Vagina (tissue), 2 donors: ENCODE measurements around the gene EZH2. TPM values are rescaled to one million over a fixed set of nuclear protein-coding genes. Genes with fewer than 3 reads are reported as not detected.

ENCODE experiments used
- DNase-seq, 2 donors: peaks; one replicate each; pipeline ENCODE4 v3.0.0-alpha.2; 2017; ENCODE audit errors: extremely low spot score in 2 of 2
- H3K27ac ChIP-seq: fragments of 200-600 bp; sonication (generic); one replicate; pipeline ENCODE4 v1.5.1; 2019
- H3K27me3 ChIP-seq: fragments of 200-600 bp; sonication (generic); one replicate; pipeline ENCODE4 v1.5.1; 2019
- H3K36me3 ChIP-seq, 2 donors: fragments of 200-600 bp; sonication (generic); one replicate each; pipeline ENCODE4 v1.5.1; 2017 to 2019
- H3K4me1 ChIP-seq: fragments of 200-600 bp; sonication (generic); one replicate; pipeline ENCODE4 v1.5.1; 2019
- H3K4me3 ChIP-seq, 2 donors: fragments of 200-600 bp; sonication (generic); 1 replicate in 1 of 2; 2 replicates in 1 of 2; pipeline ENCODE4 v1.5.1; 2016 to 2019
- H3K9me3 ChIP-seq: fragments of 200-600 bp; sonication (generic); one replicate; pipeline ENCODE4 v1.5.1; 2019
- CTCF ChIP-seq, 3 experiments: fragments of 450-650 bp in 2 of 3; fragments of 200-600 bp in 1 of 3; sonication (generic) in 1 of 3; IDR thresholded peaks; one replicate each; pipeline ENCODE4 v1.5.1; 2017 to 2019; ENCODE audit warnings: antibody characterized with exemption in 3 of 3, mild to moderate bottlenecking in 2 of 3, moderate library complexity in 2 of 3
- POLR2A ChIP-seq, 2 donors: fragments of 450-650 bp; IDR thresholded peaks; one replicate each; pipeline ENCODE4 v1.6.1; 2017; ENCODE audit warnings: antibody characterized with exemption in 2 of 2, mild to moderate bottlenecking in 2 of 2, moderate library complexity in 2 of 2
- POLR2AphosphoS5 ChIP-seq, 2 donors: sonication (generic); formaldehyde crosslinking; IDR thresholded peaks; one replicate each; pipeline ENCODE4 v1.9.0; 2017; ENCODE audit warnings: antibody characterized with exemption in 2 of 2, mild to moderate bottlenecking in 2 of 2, low read depth in 1 of 2; ENCODE audit not compliant: insufficient read depth in 1 of 2
- intact Hi-C: fragments of 100-400 bp; cut with DNase I; formaldehyde crosslinking; loops from one replicate; pipeline ENCODE4 v1.15.1; 2023
- total RNA-seq: library from RNA; depleted of rRNA; stranded (reverse); fragments of >200 nt; gene quantifications from one replicate; pipeline ENCODE4 v1.2.3, GENCODE V29; 2016

The EZH2 gene
- total RNA-seq, 1 donor from 2014 or later, result 7.9 TPM

- intact Hi-C loops, result no loop called here
- DNase-seq, result no peak
- no peak for TF ChIP-seq POLR2A (IDR thresholded peaks at IDR 0.05)
- no peak for TF ChIP-seq CTCF (IDR thresholded peaks at IDR 0.05)
- no peak for TF ChIP-seq POLR2AphosphoS5 (IDR thresholded peaks at IDR 0.05; ENCODE audit: insufficient read depth in 1 of 2, low read depth in 1 of 2)
- Histone ChIP-seq H3K27ac (no peak overlapping the region), H3K9me3 (no peaks in the 10 kb centered on the region), H3K4me3 (no peak overlapping the region), H3K4me1 (no peaks in the 10 kb centered on the region), H3K36me3 (no peaks in the 10 kb centered on the region), H3K27me3 (no peaks in the 10 kb centered on the region)
Measured at GRCh38 chr7:148847815-148848734, 36.0 kb downstream of the EZH2 start.

- Histone ChIP-seq H3K9me3 (no peaks in the 10 kb centered on the region), H3K4me1 (no peaks in the 10 kb centered on the region), H3K27ac (no peak overlapping the region), H3K27me3 (no peaks in the 10 kb centered on the region), H3K4me3 (no peak overlapping the region), H3K36me3 (no peaks in the 10 kb centered on the region)
- TF ChIP-seq POLR2AphosphoS5 (IDR thresholded peaks at IDR 0.05; ENCODE audit: insufficient read depth in 1 of 2, low read depth in 1 of 2), result no peak
- no peak for TF ChIP-seq CTCF (IDR thresholded peaks at IDR 0.05)
- TF ChIP-seq POLR2A (IDR thresholded peaks at IDR 0.05), result no peak
- intact Hi-C loops, result no loop called here
- DNase-seq, result no peak
Measured at GRCh38 chr7:148838905-148839304, 45.2 kb downstream of the EZH2 start.

- Histone ChIP-seq H3K27ac (no peak overlapping the region), H3K4me3 (no peak overlapping the region), H3K27me3 (no peaks in the 10 kb centered on the region), H3K4me1 (no peaks in the 10 kb centered on the region), H3K9me3 (no peaks in the 10 kb centered on the region), H3K36me3 (no peaks in the 10 kb centered on the region)
- TF ChIP-seq POLR2A (IDR thresholded peaks at IDR 0.05) (no peak), CTCF (IDR thresholded peaks at IDR 0.05) (no peak), POLR2AphosphoS5 (IDR thresholded peaks at IDR 0.05; ENCODE audit: insufficient read depth in 1 of 2, low read depth in 1 of 2) (no peak)
- intact Hi-C loops, result no loop called here
- no peak for DNase-seq
Measured at GRCh38 chr7:148835854-148836253, 48.2 kb downstream of the EZH2 start.

GRCh38 chr7:148834605-148835004, 49.5 kb downstream of the EZH2 start:
- no peak for TF ChIP-seq CTCF (IDR thresholded peaks at IDR 0.05)
- no peak for TF ChIP-seq POLR2AphosphoS5 (IDR thresholded peaks at IDR 0.05; ENCODE audit: insufficient read depth in 1 of 2, low read depth in 1 of 2)
- no peak for TF ChIP-seq POLR2A (IDR thresholded peaks at IDR 0.05)
- DNase-seq, result no peak
- intact Hi-C loops, result no loop called here
- Histone ChIP-seq H3K27me3 (no peaks in the 10 kb centered on the region), H3K4me1 (no peaks in the 10 kb centered on the region), H3K36me3 (no peaks in the 10 kb centered on the region), H3K27ac (no peak overlapping the region), H3K4me3 (no peak overlapping the region), H3K9me3 (no peaks in the 10 kb centered on the region)

GRCh38 chr7:148831782-148832181, 52.3 kb downstream of the EZH2 start:
- Histone ChIP-seq H3K4me3 (no peak overlapping the region), H3K4me1 (no peaks in the 10 kb centered on the region), H3K27ac (no peak overlapping the region), H3K27me3 (no peaks in the 10 kb centered on the region), H3K36me3 (no peaks in the 10 kb centered on the region), H3K9me3 (no peaks in the 10 kb centered on the region)
- TF ChIP-seq CTCF (IDR thresholded peaks at IDR 0.05), result no peak
- TF ChIP-seq POLR2A (IDR thresholded peaks at IDR 0.05), result no peak
- TF ChIP-seq POLR2AphosphoS5 (IDR thresholded peaks at IDR 0.05; ENCODE audit: insufficient read depth in 1 of 2, low read depth in 1 of 2), result no peak
- intact Hi-C loops, result no loop called here
- DNase-seq, result no peak
